GM13976 (cell line): ENCODE measurements around the gene URM1.

Experiments
- DNase-seq: peaks from one replicate; pipeline ENCODE4 v3.0.0; 2012; ENCODE audit warnings: low spot score
- in situ Hi-C: fragments of 300-500 bp; cut with MboI; formaldehyde crosslinking; loops from one replicate; pipeline ENCODE4 v1.12.0; 2022; ENCODE audit warnings: low sequenced_read_pairs, mixed read lengths, inconsistent platforms; ENCODE audit not compliant: unreplicated experiment
- TF ChIP-seq, protein P1 (sequence below): IDR thresholded peaks from 2 replicates; pipeline ENCODE4 v1.5.1; 2012; ENCODE audit warnings: borderline replicate concordance, mild to moderate bottlenecking; ENCODE audit not compliant: insufficient read depth; ENCODE audit errors: extremely low read depth, missing control alignments, control extremely low read depth

The URM1 gene

GRCh38 chr9:128339761-128340690 lies 31.1 kb upstream of the URM1 start, which contains the start of gene SLC27A4:
Gene SLC27A4 (plus strand): TSS chr9:128340527. CDS start chr9:128343133, 2,606 bp downstream.
- TF ChIP-seq, protein P1, sequence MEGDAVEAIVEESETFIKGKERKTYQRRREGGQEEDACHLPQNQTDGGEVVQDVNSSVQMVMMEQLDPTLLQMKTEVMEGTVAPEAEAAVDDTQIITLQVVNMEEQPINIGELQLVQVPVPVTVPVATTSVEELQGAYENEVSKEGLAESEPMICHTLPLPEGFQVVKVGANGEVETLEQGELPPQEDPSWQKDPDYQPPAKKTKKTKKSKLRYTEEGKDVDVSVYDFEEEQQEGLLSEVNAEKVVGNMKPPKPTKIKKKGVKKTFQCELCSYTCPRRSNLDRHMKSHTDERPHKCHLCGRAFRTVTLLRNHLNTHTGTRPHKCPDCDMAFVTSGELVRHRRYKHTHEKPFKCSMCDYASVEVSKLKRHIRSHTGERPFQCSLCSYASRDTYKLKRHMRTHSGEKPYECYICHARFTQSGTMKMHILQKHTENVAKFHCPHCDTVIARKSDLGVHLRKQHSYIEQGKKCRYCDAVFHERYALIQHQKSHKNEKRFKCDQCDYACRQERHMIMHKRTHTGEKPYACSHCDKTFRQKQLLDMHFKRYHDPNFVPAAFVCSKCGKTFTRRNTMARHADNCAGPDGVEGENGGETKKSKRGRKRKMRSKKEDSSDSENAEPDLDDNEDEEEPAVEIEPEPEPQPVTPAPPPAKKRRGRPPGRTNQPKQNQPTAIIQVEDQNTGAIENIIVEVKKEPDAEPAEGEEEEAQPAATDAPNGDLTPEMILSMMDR = no peak
- in situ Hi-C loops = no loop called here
- DNase-seq = peak; percentile 93

- peak; percentile 44 for DNase-seq
- TF ChIP-seq, protein P1 = no peak
- in situ Hi-C loops = no loop called here
These were observed 30.3 kb upstream of the URM1 start for GRCh38 chr9:128340691-128341434.

DNA sequence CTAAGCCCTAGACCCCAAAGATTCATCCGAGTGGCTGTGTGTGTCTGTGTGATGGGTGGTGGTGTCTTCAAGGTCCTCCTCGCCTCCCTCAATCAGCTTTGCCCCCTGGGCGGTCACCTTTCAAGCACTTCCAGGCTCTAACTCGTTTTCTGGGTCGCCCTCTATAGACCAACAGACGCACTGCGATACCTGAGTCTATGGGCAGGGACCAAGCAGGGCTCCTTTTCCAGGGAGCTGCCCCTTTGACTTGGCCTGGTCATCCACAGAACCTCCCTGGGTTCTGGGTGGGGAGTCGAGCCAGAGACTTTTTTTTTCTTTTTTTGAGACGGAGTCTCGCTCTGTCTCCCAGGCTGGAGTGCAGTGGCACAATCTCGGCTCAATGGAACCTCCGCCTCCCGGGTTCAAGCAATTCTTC lies 29.7 kb upstream of the URM1 start:
- DNase-seq = peak; percentile 89
- TF ChIP-seq, protein P1 = peak; percentile 81
- in situ Hi-C loops = no loop called here

GRCh38 chr9:128342971-128343680 lies 28.0 kb upstream of the URM1 start:
- TF ChIP-seq, protein P1 = no peak
- no peak for DNase-seq
- in situ Hi-C loops = no loop called here

- TF ChIP-seq, protein P1 = no peak
- no peak for DNase-seq
- in situ Hi-C loops = no loop called here
These were observed 27.3 kb upstream of the URM1 start for GRCh38 chr9:128343855-128344254.

DNA sequence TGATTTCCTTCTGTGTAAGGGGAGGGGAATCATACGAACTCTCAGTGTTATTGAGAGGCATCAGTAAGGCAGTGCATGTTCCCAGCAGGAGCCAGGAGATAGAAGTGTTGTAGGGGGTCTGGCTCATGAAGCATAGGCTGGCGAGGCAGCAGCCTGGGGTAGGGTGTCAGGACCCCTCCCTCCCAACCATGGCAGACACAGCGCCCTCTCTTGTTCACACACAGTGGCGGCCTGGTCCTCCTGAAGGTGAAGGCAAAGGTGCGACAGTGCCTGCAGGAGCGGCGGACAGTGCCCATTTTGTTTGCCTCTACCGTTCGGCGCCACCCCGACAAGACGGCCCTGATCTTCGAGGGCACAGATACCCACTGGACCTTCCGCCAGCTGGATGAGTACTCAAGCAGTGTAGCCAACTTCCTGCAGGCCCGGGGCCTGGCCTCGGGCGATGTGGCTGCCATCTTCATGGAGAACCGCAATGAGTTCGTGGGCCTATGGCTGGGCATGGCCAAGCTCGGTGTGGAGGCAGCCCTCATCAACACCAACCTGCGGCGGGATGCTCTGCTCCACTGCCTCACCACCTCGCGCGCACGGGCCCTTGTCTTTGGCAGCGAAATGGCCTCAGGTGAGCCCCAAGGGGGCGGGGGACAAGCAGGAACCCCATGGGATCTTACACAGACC lies 26.1 kb upstream of the URM1 start:
- DNase-seq = no peak
- in situ Hi-C loops = no loop called here
- TF ChIP-seq, protein P1 = no peak
